Vagina (tissue), 2 donors: Measurements from ENCODE around the gene URI1. TPM values are rescaled to one million over a fixed set of nuclear protein-coding genes. Genes with fewer than 3 reads are reported as not detected.
"Not testable (repeated sequence)": the region's sequence is repeated elsewhere in the genome, so short reads cannot be mapped to it uniquely, and the experiment has no call there.

Experiments
- DNase-seq, 2 donors: peaks; one replicate each; pipeline ENCODE4 v3.0.0-alpha.2; 2017; ENCODE audit errors: extremely low spot score in 2 of 2
- H3K27ac ChIP-seq: fragments of 200-600 bp; sonication (generic); one replicate; pipeline ENCODE4 v1.5.1; 2019
- H3K27me3 ChIP-seq: fragments of 200-600 bp; sonication (generic); one replicate; pipeline ENCODE4 v1.5.1; 2019
- H3K36me3 ChIP-seq, 2 donors: fragments of 200-600 bp; sonication (generic); one replicate each; pipeline ENCODE4 v1.5.1; 2017 to 2019
- H3K4me1 ChIP-seq: fragments of 200-600 bp; sonication (generic); one replicate; pipeline ENCODE4 v1.5.1; 2019
- H3K4me3 ChIP-seq, 2 donors: fragments of 200-600 bp; sonication (generic); 1 replicate in 1 of 2; 2 replicates in 1 of 2; pipeline ENCODE4 v1.5.1; 2016 to 2019
- H3K9me3 ChIP-seq: fragments of 200-600 bp; sonication (generic); one replicate; pipeline ENCODE4 v1.5.1; 2019
- CTCF ChIP-seq, 3 experiments: fragments of 450-650 bp in 2 of 3; fragments of 200-600 bp in 1 of 3; sonication (generic) in 1 of 3; IDR thresholded peaks; one replicate each; pipeline ENCODE4 v1.5.1; 2017 to 2019; ENCODE audit warnings: antibody characterized with exemption in 3 of 3, mild to moderate bottlenecking in 2 of 3, moderate library complexity in 2 of 3
- POLR2A ChIP-seq, 2 donors: fragments of 450-650 bp; IDR thresholded peaks; one replicate each; pipeline ENCODE4 v1.6.1; 2017; ENCODE audit warnings: antibody characterized with exemption in 2 of 2, mild to moderate bottlenecking in 2 of 2, moderate library complexity in 2 of 2
- POLR2AphosphoS5 ChIP-seq, 2 donors: sonication (generic); formaldehyde crosslinking; IDR thresholded peaks; one replicate each; pipeline ENCODE4 v1.9.0; 2017; ENCODE audit warnings: antibody characterized with exemption in 2 of 2, mild to moderate bottlenecking in 2 of 2, low read depth in 1 of 2; ENCODE audit not compliant: insufficient read depth in 1 of 2
- intact Hi-C: fragments of 100-400 bp; cut with DNase I; formaldehyde crosslinking; loops from one replicate; pipeline ENCODE4 v1.15.1; 2023
- total RNA-seq: library from RNA; depleted of rRNA; stranded (reverse); fragments of >200 nt; gene quantifications from one replicate; pipeline ENCODE4 v1.2.3, GENCODE V29; 2016

The URI1 gene
- total RNA-seq, 1 donor from 2014 or later, result 39.8 TPM

- peak overlapping the region; percentile 16 for H3K27ac ChIP-seq
- DNase-seq, result no peak
- TF ChIP-seq POLR2AphosphoS5 (IDR thresholded peaks at IDR 0.05; ENCODE audit: insufficient read depth in 1 of 2, low read depth in 1 of 2) (no peak), CTCF (IDR thresholded peaks at IDR 0.05) (no peak), POLR2A (IDR thresholded peaks at IDR 0.05) (no peak)
- H3K36me3 ChIP-seq, result no peaks in the 10 kb centered on the region
- H3K9me3 ChIP-seq, result no peaks in the 10 kb centered on the region
- H3K4me1 ChIP-seq, result peaks cover 67% of the 10 kb centered on the region
- peak overlapping the region in 1 of 2 donors; percentile 12 for H3K4me3 ChIP-seq
- H3K27me3 ChIP-seq, result no peaks in the 10 kb centered on the region
- intact Hi-C loops, result no loop called here
Observed at GRCh38 chr19:29945017-29945416, 3.0 kb downstream of the URI1 start.

- Histone ChIP-seq H3K4me1 (peaks cover 67% of the 10 kb centered on the region), H3K27me3 (no peaks in the 10 kb centered on the region), H3K27ac (no peak overlapping the region), H3K4me3 (peak overlapping the region in 1 of 2 donors; percentile 12), H3K9me3 (no peaks in the 10 kb centered on the region), H3K36me3 (no peaks in the 10 kb centered on the region)
- TF ChIP-seq CTCF (IDR thresholded peaks at IDR 0.05) (no peak), POLR2AphosphoS5 (IDR thresholded peaks at IDR 0.05; ENCODE audit: insufficient read depth in 1 of 2, low read depth in 1 of 2) (no peak), POLR2A (IDR thresholded peaks at IDR 0.05) (no peak)
- DNase-seq, result no peak
- intact Hi-C loops, result no loop called here
Observed at GRCh38 chr19:29945433-29945832, 3.4 kb downstream of the URI1 start.

GRCh38 chr19:29946645-29947044 is 4.6 kb downstream of the URI1 start:
- TF ChIP-seq POLR2A (IDR thresholded peaks at IDR 0.05) (no peak), CTCF (IDR thresholded peaks at IDR 0.05) (no peak), POLR2AphosphoS5 (IDR thresholded peaks at IDR 0.05; ENCODE audit: insufficient read depth in 1 of 2, low read depth in 1 of 2) (no peak)

GRCh38 chr19:29947871-29948270 is 5.8 kb downstream of the URI1 start:
- intact Hi-C loops, result no loop called here
- Histone ChIP-seq H3K4me1 (peaks cover 62% of the 10 kb centered on the region), H3K27me3 (no peaks in the 10 kb centered on the region), H3K27ac (no peak overlapping the region), H3K9me3 (no peaks in the 10 kb centered on the region), H3K4me3 (no peak overlapping the region), H3K36me3 (no peaks in the 10 kb centered on the region)
- no peak for TF ChIP-seq POLR2A (IDR thresholded peaks at IDR 0.05)
- no peak for TF ChIP-seq POLR2AphosphoS5 (IDR thresholded peaks at IDR 0.05; ENCODE audit: insufficient read depth in 1 of 2, low read depth in 1 of 2)
- no peak for TF ChIP-seq CTCF (IDR thresholded peaks at IDR 0.05)
- no peak for DNase-seq

More at GRCh38 chr19:29946645-29947044, 4.6 kb downstream of the URI1 start:
- Histone ChIP-seq H3K27ac (no peak overlapping the region), H3K4me1 (peaks cover 63% of the 10 kb centered on the region), H3K36me3 (no peaks in the 10 kb centered on the region), H3K27me3 (no peaks in the 10 kb centered on the region), H3K9me3 (no peaks in the 10 kb centered on the region), H3K4me3 (no peak overlapping the region)
- intact Hi-C loops, result no loop called here
- no peak for DNase-seq

GRCh38 chr19:29948759-29949470 is 6.9 kb downstream of the URI1 start:
- H3K9me3 ChIP-seq, H3K27ac ChIP-seq, intact Hi-C loops, H3K4me3 ChIP-seq, H3K36me3 ChIP-seq, DNase-seq, H3K27me3 ChIP-seq: not testable (repeated sequence)
- H3K4me1 ChIP-seq, result peaks cover 52% of the 10 kb centered on the region
